Natural killer cell (primary cell): ENCODE data around the gene SLC29A2. TPM values are rescaled to one million over a fixed set of nuclear protein-coding genes. Genes with fewer than 3 reads are reported as not detected.

Experiments used
- ATAC-seq, 3 donors: fragments of 150-1000 bp in 2 of 3; fragments of 200-7000 bp in 1 of 3; cut with Tn5 transposase; 1 replicate in 1 of 3; 2 replicates in 2 of 3; pipeline ENCODE4 v1.10.0; 2021; ENCODE audit warnings: mild to moderate bottlenecking in 2 of 3, moderate library complexity in 2 of 3
- DNase-seq, 2 donors: peaks; one replicate each; pipeline versions ENCODE4 v3.0.0 to v3.0.0-alpha.2; 2013 to 2021; ENCODE audit warnings: mixed read lengths in 1 of 2
- H3K27ac ChIP-seq: one replicate; pipeline ENCODE4 v1.5.1; 2013; ENCODE audit warnings: mild to moderate bottlenecking, low read length
- H3K27me3 ChIP-seq: one replicate; pipeline ENCODE4 v1.6.1; 2013; ENCODE audit warnings: low read length; ENCODE audit not compliant: control insufficient read depth, insufficient read depth
- H3K36me3 ChIP-seq: one replicate; pipeline ENCODE4 v1.6.1; 2013; ENCODE audit warnings: low read length; ENCODE audit not compliant: control insufficient read depth, insufficient read depth
- H3K4me1 ChIP-seq: one replicate; pipeline ENCODE4 v1.6.1; 2013; ENCODE audit warnings: low read length; ENCODE audit not compliant: control insufficient read depth, insufficient read depth
- H3K4me3 ChIP-seq: one replicate; pipeline ENCODE4 v1.5.1; 2013; ENCODE audit warnings: low read length
- H3K9me3 ChIP-seq: one replicate; pipeline ENCODE4 v1.6.1; 2013; ENCODE audit warnings: low read length; ENCODE audit not compliant: control insufficient read depth, insufficient read depth
- H3K27ac Mint-ChIP-seq, 2 donors: one replicate each; pipeline ENCODE4 v1.8.0; 2022; ENCODE audit warnings: mild to moderate bottlenecking in 2 of 2, mixed read lengths in 2 of 2, moderate library complexity in 1 of 2
- H3K27me3 Mint-ChIP-seq, 2 donors: one replicate each; pipeline ENCODE4 v1.8.0; 2022; ENCODE audit warnings: low read depth in 2 of 2, mixed read lengths in 2 of 2
- H3K36me3 Mint-ChIP-seq: one replicate; pipeline ENCODE4 v1.8.0; 2022; ENCODE audit warnings: mixed read lengths
- H3K4me1 Mint-ChIP-seq, 2 donors: one replicate each; pipeline ENCODE4 v1.8.0; 2022; ENCODE audit warnings: mixed read lengths in 2 of 2
- H3K4me3 Mint-ChIP-seq: one replicate; pipeline ENCODE4 v1.8.0; 2022; ENCODE audit warnings: mild to moderate bottlenecking, moderate library complexity, mixed read lengths
- H3K9me3 Mint-ChIP-seq, 2 donors: one replicate each; pipeline ENCODE4 v1.8.0; 2022; ENCODE audit warnings: mixed read lengths in 2 of 2
- WGBS: methylation state at CpG from one replicate; pipeline ENCODE4 v1.1.7; 2013; ENCODE audit warnings: missing lambda C conversion rate; ENCODE audit not compliant: insufficient coverage; 5-methylcytosine and 5-hydroxymethylcytosine counted together
- intact Hi-C: fragments of 100-400 bp; cut with micrococcal nuclease; formaldehyde crosslinking; loops from one replicate; pipeline ENCODE4 v1.14.2; 2022
- total RNA-seq, 4 donors: library from RNA; stranded (reverse); fragments of 120-200 nt in 1 of 4; gene quantifications; one replicate each; pipeline versions ENCODE4 v1.2.3 to v1.2.4, GENCODE V29; 2013 to 2022
- TF ChIP-seq, protein P1 (sequence below): fragments of 200-600 bp; IDR thresholded peaks from one replicate; pipeline ENCODE4 v1.8.0; 2022; ENCODE audit warnings: antibody characterized with exemption

Gene SLC29A2
- total RNA-seq, 3 donors from 2014 or later (not counting 1 experiment from before 2014, with no cell fraction given), result 1.5 to 1.8 (median 1.6) TPM

DNA sequence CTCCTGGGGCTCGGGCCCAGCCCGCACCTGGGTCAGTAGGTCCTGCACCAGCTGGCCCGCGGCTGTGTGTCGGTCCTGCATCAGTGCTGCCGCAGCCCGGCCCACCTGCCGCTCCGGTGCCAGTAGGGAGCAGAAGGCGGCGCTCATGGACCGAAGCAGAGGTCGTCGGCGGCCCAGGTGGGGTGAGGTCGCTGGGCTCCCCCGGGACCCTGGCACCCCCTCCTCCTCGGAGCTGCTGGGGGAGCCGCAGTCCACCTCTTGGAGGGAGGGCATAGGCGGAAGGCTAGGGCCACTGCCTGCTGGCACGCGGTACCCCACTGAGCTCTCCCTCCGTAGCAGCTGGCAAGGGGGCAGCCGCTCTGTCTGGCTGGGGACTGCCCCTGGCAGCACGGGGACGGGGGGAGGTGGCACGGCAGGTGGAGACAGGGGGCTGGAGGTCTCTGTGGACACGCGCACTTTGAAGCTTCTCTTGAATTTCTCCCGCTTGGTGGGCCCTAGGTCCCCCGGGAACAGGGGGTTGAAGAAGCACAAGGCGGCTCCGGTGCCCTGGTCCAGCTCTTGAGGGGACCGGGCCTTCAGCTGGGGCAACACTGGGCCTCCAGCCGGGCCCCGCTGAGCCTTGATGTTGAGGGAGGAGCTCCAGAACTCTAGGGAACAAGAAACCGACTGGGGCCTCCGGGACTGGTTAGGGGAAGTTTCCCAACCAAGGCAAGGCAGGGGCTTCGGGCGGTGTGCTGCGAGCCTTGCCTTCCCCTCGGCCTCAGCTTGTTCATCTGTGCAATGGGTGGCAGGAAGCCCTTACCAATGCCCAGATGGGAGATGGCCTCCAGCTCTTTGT is 36.7 kb downstream of the SLC29A2 start:
- H3K4me3 Mint-ChIP-seq, result peak overlapping the region; percentile 21
- no peak for ATAC-seq
- Histone ChIP-seq H3K27me3 (peaks cover 3% of the 10 kb centered on the region), H3K9me3 (no peaks in the 10 kb centered on the region), H3K4me1 (peaks cover 25% of the 10 kb centered on the region), H3K4me3 (no peak overlapping the region), H3K27ac (no peak overlapping the region), H3K36me3 (peaks cover 25% of the 10 kb centered on the region)
- H3K4me1 Mint-ChIP-seq, result peaks cover 10 to 26% of the 10 kb centered on the region in 2 donors
- DNase-seq, result peak in 1 of 2 donors; percentile 3
- H3K9me3 Mint-ChIP-seq, result no peaks in the 10 kb centered on the region
- no peaks in the 10 kb centered on the region for H3K36me3 Mint-ChIP-seq
- TF ChIP-seq, protein P1, sequence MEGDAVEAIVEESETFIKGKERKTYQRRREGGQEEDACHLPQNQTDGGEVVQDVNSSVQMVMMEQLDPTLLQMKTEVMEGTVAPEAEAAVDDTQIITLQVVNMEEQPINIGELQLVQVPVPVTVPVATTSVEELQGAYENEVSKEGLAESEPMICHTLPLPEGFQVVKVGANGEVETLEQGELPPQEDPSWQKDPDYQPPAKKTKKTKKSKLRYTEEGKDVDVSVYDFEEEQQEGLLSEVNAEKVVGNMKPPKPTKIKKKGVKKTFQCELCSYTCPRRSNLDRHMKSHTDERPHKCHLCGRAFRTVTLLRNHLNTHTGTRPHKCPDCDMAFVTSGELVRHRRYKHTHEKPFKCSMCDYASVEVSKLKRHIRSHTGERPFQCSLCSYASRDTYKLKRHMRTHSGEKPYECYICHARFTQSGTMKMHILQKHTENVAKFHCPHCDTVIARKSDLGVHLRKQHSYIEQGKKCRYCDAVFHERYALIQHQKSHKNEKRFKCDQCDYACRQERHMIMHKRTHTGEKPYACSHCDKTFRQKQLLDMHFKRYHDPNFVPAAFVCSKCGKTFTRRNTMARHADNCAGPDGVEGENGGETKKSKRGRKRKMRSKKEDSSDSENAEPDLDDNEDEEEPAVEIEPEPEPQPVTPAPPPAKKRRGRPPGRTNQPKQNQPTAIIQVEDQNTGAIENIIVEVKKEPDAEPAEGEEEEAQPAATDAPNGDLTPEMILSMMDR, result no peak
- H3K27ac Mint-ChIP-seq, result peak overlapping the region in 1 of 2 donors; percentile 92
- intact Hi-C loops, result no loop called here
- H3K27me3 Mint-ChIP-seq, result peaks cover 8 to 24% of the 10 kb centered on the region in 2 donors
- 89% methylated on average over 42 of the region's 42 CpGs for WGBS

DNA sequence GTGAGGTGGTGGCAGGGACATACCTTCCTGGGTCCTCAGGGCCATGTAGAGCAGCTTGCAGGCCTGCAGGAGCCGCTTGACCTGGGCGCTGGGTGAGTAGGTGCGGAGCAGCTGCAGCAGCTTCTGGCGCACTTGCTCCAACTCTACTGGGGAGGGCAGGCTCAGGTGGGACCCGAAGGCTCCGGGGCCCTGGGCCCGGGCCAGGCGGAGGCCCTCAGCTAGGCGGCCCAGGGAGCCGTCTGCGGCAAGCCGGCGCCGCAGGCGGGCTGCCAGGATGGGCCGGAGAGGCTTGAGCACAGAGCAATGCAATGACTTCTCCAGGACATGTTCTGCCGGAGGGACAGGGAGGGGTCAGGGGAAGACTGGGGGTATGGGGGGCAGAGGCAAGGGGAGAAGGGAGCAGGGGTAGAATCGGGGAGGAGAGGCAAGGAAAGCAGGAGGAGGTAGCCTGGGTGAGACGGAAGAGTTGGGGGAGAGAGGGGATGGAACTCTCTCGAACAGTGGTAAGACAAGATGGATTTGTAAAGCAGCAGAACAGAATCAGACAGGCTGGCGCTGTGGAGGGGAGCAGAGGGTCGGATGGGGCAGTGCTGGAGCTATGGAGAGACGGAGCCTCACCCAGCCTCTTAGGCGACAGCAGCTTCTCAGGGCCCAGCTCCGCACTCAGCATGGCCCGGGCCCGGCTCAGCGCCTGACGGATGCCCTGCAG is 37.5 kb downstream of the SLC29A2 start:
- Histone ChIP-seq H3K36me3 (peaks cover 17% of the 10 kb centered on the region), H3K27me3 (peaks cover 3% of the 10 kb centered on the region), H3K4me1 (peaks cover 32% of the 10 kb centered on the region), H3K27ac (no peak overlapping the region), H3K4me3 (no peak overlapping the region), H3K9me3 (no peaks in the 10 kb centered on the region)
- intact Hi-C loops, result no loop called here
- TF ChIP-seq, protein P1, result no peak
- ATAC-seq, result no peak
- peaks cover 10 to 26% of the 10 kb centered on the region in 2 donors for H3K4me1 Mint-ChIP-seq
- H3K27me3 Mint-ChIP-seq, result peaks cover 8 to 24% of the 10 kb centered on the region in 2 donors
- no peak overlapping the region for H3K4me3 Mint-ChIP-seq
- peak in 1 of 2 donors; percentile 1 for DNase-seq
- H3K36me3 Mint-ChIP-seq, result no peaks in the 10 kb centered on the region
- no peaks in the 10 kb centered on the region for H3K9me3 Mint-ChIP-seq
- H3K27ac Mint-ChIP-seq, result no peak overlapping the region
- 94% methylated on average over 29 of the region's 29 CpGs for WGBS

DNA sequence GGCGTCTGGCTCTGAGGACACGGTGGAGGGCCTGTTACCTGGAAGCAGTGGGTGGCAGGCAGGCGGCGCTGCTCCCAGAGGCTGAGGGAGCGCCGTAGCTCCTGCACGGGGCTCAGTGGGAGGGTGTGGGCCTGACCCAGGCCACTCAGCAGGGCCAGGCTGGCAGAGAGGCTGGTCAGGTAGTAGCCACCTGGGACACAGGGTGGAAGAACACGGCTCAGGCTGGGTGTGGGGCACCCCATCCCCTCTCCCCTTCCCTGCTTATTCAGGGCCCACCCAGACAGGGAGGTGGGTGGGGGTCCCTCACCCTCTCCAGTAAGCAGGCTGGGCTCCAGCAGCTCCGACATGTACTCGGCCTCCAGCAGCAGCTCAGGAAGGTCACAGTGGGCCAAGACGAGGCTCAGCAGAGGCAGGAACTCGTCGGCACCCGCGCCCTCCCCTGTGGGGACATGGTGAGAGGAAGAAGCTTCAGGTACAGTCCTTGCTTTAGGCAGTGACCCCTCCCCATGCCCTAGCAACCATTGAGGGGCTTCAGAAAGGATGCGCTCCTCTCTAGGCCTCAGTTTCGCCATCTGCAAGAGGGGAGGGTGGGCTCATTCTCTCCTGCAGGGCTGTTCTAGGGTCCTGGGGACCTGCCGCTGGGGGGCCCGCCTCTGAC is 38.2 kb downstream of the SLC29A2 start:
- ATAC-seq, result no peak
- peaks cover 8 to 21% of the 10 kb centered on the region in 2 donors for H3K27me3 Mint-ChIP-seq

More for the DNA sequence above, 38.2 kb downstream of the SLC29A2 start:
- no peak overlapping the region for H3K4me3 ChIP-seq
- peaks cover 17 to 33% of the 10 kb centered on the region in 2 donors for H3K4me1 Mint-ChIP-seq
- no peak overlapping the region for H3K27ac ChIP-seq
- no peaks in the 10 kb centered on the region for H3K36me3 Mint-ChIP-seq
- DNase-seq, result peak in 1 of 2 donors; percentile 3
- TF ChIP-seq, protein P1, result no peak
- intact Hi-C loops, result no loop called here
- H3K27ac Mint-ChIP-seq, result no peak overlapping the region
- H3K9me3 ChIP-seq, result no peaks in the 10 kb centered on the region
- H3K36me3 ChIP-seq, result peaks cover 10% of the 10 kb centered on the region
- no peak overlapping the region for H3K4me3 Mint-ChIP-seq
- peaks cover 3% of the 10 kb centered on the region for H3K27me3 ChIP-seq
- WGBS, result 89% methylated on average over 18 of the region's 19 CpGs
- peaks cover 39% of the 10 kb centered on the region for H3K4me1 ChIP-seq
- H3K9me3 Mint-ChIP-seq, result no peaks in the 10 kb centered on the region
